A549 (cell line): ENCODE measurements around the gene MPHOSPH6. TPM values are rescaled to one million over a fixed set of nuclear protein-coding genes. Genes with fewer than 3 reads are reported as not detected.

Source experiments
- ATAC-seq, 2 experiments: fragments of 200-7000 bp in 1 of 2; fragments of >200 bp in 1 of 2; cut with Nextera tagmentation in 1 of 2; cut with Tn5 transposase in 1 of 2; 3 replicates each; pipeline versions ENCODE4 v1.8.0 to v1.9.1; 2018 to 2020; ENCODE audit warnings: mild to moderate bottlenecking in 1 of 2, moderate library complexity in 1 of 2
- CTCF ChIA-PET: fragments of 300-600 bp; sonication (Branson Sonifier 250); formaldehyde crosslinking; extraction: SDS; loops from one replicate; lab custom pipeline; 2021; ENCODE audit warnings: antibody characterized with exemption, inconsistent platforms; lab: Yijun Ruan, JAX
- POLR2A ChIA-PET: fragments of 350-600 bp; formaldehyde crosslinking; extraction: SDS; loops from one replicate; lab custom pipeline; 2021; ENCODE audit warnings: antibody characterized with exemption, inconsistent platforms; lab: Yijun Ruan, JAX
- DNase-seq, 2 experiments: peaks; one replicate each; pipeline versions ENCODE4 v3.0.0 to v3.0.0-alpha.2; 2011 to 2016; ENCODE audit warnings: low read depth in 1 of 2, low spot score in 1 of 2
- FAIRE-seq: peaks from 2 replicates; lab custom pipeline; 2011; peaks lifted over from hg19 to GRCh38; lab: Jason Lieb, UNC
- H3K27ac ChIP-seq, 2 experiments: fragments of >200 bp; sonication (Bioruptor Twin); formaldehyde crosslinking; 3 replicates each; pipeline ENCODE4 v1.5.1; 2016 to 2017
- H3K4me1 ChIP-seq: fragments of >200 bp; sonication (Bioruptor Twin); formaldehyde crosslinking; 3 replicates; pipeline ENCODE4 v1.6.1; 2016
- H3K4me2 ChIP-seq: fragments of >200 bp; sonication (Bioruptor Twin); formaldehyde crosslinking; 3 replicates; pipeline ENCODE4 v1.6.1; 2016
- H3K4me3 ChIP-seq: fragments of >200 bp; sonication (Bioruptor Twin); formaldehyde crosslinking; 3 replicates; pipeline ENCODE4 v1.5.1; 2016
- H3K9me3 ChIP-seq: fragments of >200 bp; sonication (Bioruptor Twin); formaldehyde crosslinking; 3 replicates; pipeline ENCODE4 v1.6.1; 2016
- CBX8 ChIP-seq: fragments of 200-600 bp; sonication (generic); IDR thresholded peaks from 2 replicates; pipeline ENCODE4 v1.6.1; 2016
- EHF ChIP-seq: fragments of 250-450 bp; sonication (Bioruptor Pico); IDR thresholded peaks from 2 replicates; pipeline ENCODE4 v1.5.0; 2020; ENCODE audit warnings: mild to moderate bottlenecking
- EP300 ChIP-seq, 2 experiments: fragments of >200 bp; sonication (Bioruptor Twin); formaldehyde crosslinking; IDR thresholded peaks; 2 replicates in 1 of 2; 3 replicates in 1 of 2; pipeline ENCODE4 v1.6.1; 2016 to 2017
- FOSB ChIP-seq: fragments of 250-450 bp; sonication (Bioruptor Pico); IDR thresholded peaks from 2 replicates; pipeline ENCODE4 v1.5.0; 2020; ENCODE audit warnings: mild to moderate bottlenecking, moderate library complexity
- FOXS1 ChIP-seq: fragments of 250-450 bp; sonication (Bioruptor Pico); IDR thresholded peaks from 2 replicates; pipeline ENCODE4 v1.5.0; 2020; ENCODE audit warnings: mild to moderate bottlenecking, moderate library complexity
- HOXB13 ChIP-seq: fragments of 250-450 bp; sonication (Bioruptor Pico); IDR thresholded peaks from 2 replicates; pipeline ENCODE4 v1.5.0; 2020; ENCODE audit warnings: low read depth, mild to moderate bottlenecking, moderate library complexity
- JUNB ChIP-seq: fragments of >200 bp; sonication (Bioruptor Twin); formaldehyde crosslinking; IDR thresholded peaks from 2 replicates; pipeline ENCODE4 v1.6.1; 2016
- KDM1A ChIP-seq: fragments of 200-600 bp; sonication (generic); IDR thresholded peaks from 2 replicates; pipeline ENCODE4 v1.6.1; 2016; ENCODE audit warnings: low read depth, mild to moderate bottlenecking
- KDM5A ChIP-seq: fragments of 200-600 bp; sonication (generic); IDR thresholded peaks from 2 replicates; pipeline ENCODE4 v1.6.1; 2016; ENCODE audit warnings: antibody characterized with exemption, mild to moderate bottlenecking
- MAZ ChIP-seq: fragments of 150-350 bp; IDR thresholded peaks from 2 replicates; pipeline ENCODE4 v1.6.1; 2014; ENCODE audit warnings: antibody characterized with exemption, low read depth, low read length, borderline replicate concordance
- NPAS2 ChIP-seq: fragments of 250-450 bp; sonication (Bioruptor Pico); IDR thresholded peaks from 2 replicates; pipeline ENCODE4 v1.8.0; 2022; ENCODE audit warnings: mild to moderate bottlenecking, moderate library complexity, borderline replicate concordance
- POLR2A ChIP-seq: IDR thresholded peaks from 2 replicates; pipeline ENCODE4 v1.6.1; 2012; ENCODE audit warnings: mild to moderate bottlenecking, low read length
- RAD21 ChIP-seq, 2 experiments: fragments of >200 bp in 1 of 2; sonication (Bioruptor Twin) in 1 of 2; formaldehyde crosslinking in 1 of 2; IDR thresholded peaks in 1 of 2; conservative IDR thresholded peaks in 1 of 2; 2 replicates in 1 of 2; 3 replicates in 1 of 2; pipeline ENCODE4 v1.6.1; 2012 to 2018; ENCODE audit warnings: inconsistent platforms in 1 of 2
- RARB ChIP-seq: fragments of 250-450 bp; sonication (Bioruptor Pico); IDR thresholded peaks from 2 replicates; pipeline ENCODE4 v1.8.0; 2021; ENCODE audit warnings: mild to moderate bottlenecking, moderate library complexity
- RFX5 ChIP-seq: fragments of 450-650 bp; IDR thresholded peaks from 2 replicates; pipeline ENCODE4 v1.7.1; 2014; ENCODE audit warnings: antibody characterized with exemption, mild to moderate bottlenecking, moderate library complexity
- RNF2 ChIP-seq: fragments of 200-600 bp; sonication (generic); IDR thresholded peaks from 2 replicates; pipeline ENCODE4 v1.6.1; 2016; ENCODE audit warnings: low read depth, mild to moderate bottlenecking, antibody characterized with exemption, moderate library complexity, borderline replicate concordance
- TFCP2L1 ChIP-seq: fragments of 250-450 bp; sonication (Bioruptor Pico); IDR thresholded peaks from 2 replicates; pipeline ENCODE4 v1.5.0; 2021; ENCODE audit warnings: mild to moderate bottlenecking
- WGBS: methylation state at CpG from one replicate; pipeline ENCODE4 v1.1.6; 2017; ENCODE audit errors: missing lambda C conversion rate; 5-methylcytosine and 5-hydroxymethylcytosine counted together
- polyA plus RNA-seq, 4 experiments: library from polyadenylated mRNA; depleted of rRNA in 3 of 4; stranded (reverse); fragments of >200 nt; fragmentation: RNase III in 1 of 4; extraction: RNeasy Plus Mini Kit Qiagen cat#74134 plus additional on column Dnase treatment in 1 of 4; gene quantifications; 2 replicates in 3 of 4; 3 replicates in 1 of 4; pipeline ENCODE4 v1.2.3, GENCODE V29; 2011 to 2017
- TF ChIP-seq, protein P1 (sequence below): IDR thresholded peaks from 2 replicates; pipeline ENCODE4 v1.6.1; 2012; ENCODE audit warnings: low read depth, borderline replicate concordance
- TF ChIP-seq, protein P2 (sequence below): fragments of 250-450 bp; sonication (Bioruptor Pico); IDR thresholded peaks from 2 replicates; pipeline ENCODE4 v1.5.0; 2020; ENCODE audit warnings: low read depth, mild to moderate bottlenecking, moderate library complexity

The MPHOSPH6 gene
- polyA plus RNA-seq, 2 of the 4 experiments (the other 2 are of a cell fraction): 43.7 to 49.4 TPM

DNA sequence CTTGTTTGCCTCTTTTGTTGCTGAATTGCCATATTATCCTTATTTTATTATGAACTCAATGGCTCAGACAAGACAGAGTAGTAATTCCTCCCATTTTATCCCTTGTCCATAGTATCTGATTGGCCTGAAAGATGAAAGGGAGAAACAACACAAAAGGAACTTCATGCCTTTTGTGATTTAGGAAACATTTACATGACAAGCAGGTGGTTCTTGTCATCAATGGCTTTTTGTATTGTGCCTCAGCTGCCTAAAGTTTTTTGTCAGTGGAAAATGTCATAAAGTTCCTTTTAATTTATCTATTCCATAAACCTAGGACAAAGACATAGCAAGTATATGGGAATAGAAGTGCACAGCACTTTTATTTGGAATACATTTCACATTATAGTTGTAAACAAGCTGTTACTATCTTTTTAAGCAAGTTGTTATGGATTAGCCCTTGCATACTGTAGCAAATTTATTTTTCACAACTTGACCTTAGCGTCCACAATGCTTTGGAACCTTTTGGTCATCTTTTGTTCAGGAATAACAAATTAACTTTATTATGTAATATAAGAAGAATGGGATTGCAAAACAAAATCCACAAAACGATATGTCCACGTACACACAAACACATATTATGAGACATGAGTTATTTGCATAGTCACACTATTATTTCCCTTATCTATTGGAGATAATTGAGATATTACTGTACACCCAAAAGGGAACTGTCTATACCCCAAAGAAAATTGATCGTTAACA is 12.4 kb upstream of the MPHOSPH6 start:
- ChIA-PET CTCF (no interaction called here), POLR2A (no interaction called here)
- Histone ChIP-seq H3K27ac (no peak overlapping the region), H3K4me1 (no peaks in the 10 kb centered on the region), H3K4me3 (no peak overlapping the region), H3K9me3 (no peaks in the 10 kb centered on the region), H3K4me2 (no peak overlapping the region)
- no peak for FAIRE-seq
- 19% methylated on average over 4 of the region's 4 CpGs for whole genome bisulfite sequencing
- DNase-seq: no peak
- no peak for ATAC-seq
- no peak for TF ChIP-seq EP300 (IDR thresholded peaks at IDR 0.05)
- no peak for TF ChIP-seq HOXB13 (CRISPR knock-in tag)
- TF ChIP-seq FOSB (CRISPR knock-in tag): no peak
- no peak for TF ChIP-seq KDM5A
- TF ChIP-seq, protein P1, sequence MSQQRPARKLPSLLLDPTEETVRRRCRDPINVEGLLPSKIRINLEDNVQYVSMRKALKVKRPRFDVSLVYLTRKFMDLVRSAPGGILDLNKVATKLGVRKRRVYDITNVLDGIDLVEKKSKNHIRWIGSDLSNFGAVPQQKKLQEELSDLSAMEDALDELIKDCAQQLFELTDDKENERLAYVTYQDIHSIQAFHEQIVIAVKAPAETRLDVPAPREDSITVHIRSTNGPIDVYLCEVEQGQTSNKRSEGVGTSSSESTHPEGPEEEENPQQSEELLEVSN: no peak
- no peak for TF ChIP-seq NPAS2 (CRISPR knock-in tag)

DNA sequence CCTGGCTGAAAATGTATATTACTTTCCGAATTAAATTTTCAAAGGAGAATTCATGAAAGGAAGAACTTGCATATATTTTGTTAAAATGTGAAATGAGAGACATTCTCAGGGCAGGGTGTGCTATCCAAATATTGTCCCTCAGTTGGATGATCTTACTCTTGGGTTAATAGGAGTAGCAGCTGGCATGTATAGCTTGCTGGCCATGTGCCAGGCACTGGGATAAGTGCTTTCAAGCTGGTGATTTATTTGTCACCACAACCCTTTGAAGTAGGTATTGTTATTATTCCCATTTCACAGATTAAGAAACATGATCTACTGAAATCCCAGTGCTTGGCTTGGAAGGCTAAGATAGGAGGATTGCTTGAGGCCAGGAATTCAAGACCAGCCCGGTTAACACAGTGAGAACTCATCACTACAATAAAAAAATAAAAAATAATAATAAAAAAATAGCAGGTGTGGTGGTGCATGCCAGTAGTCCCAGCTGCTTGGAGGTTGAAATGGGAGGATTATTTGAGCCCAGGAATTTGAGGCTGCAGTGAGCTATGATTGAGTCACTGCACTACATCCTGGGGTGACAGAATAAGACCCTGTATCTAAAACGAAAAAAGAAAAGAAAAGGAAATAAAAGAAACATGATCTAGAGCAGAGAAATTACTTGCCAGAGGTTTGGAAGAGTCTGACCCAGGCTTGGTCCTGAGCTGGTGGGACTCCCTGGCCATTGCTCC is 11.6 kb upstream of the MPHOSPH6 start:
- WGBS: 11% methylated on average over 3 of the region's 3 CpGs
- no peaks in the 10 kb centered on the region for H3K4me1 ChIP-seq
- no peak for TF ChIP-seq RARB (CRISPR knock-in tag)
- DNase-seq (no peak), FAIRE-seq (no peak), ATAC-seq (no peak)
- H3K4me2 ChIP-seq: no peak overlapping the region
- ChIA-PET CTCF (interaction anchor here (0.6 kb wide), 1 partner anchor 275 kb away, joined by 5 read pairs; no protein-coding TSS in a partner anchor), POLR2A (interaction anchor here (0.6 kb wide), 1 partner anchor 47 kb away, joined by 3 read pairs; no protein-coding TSS in a partner anchor)
- H3K27ac ChIP-seq: no peak overlapping the region
- no peaks in the 10 kb centered on the region for H3K9me3 ChIP-seq
- no peak overlapping the region for H3K4me3 ChIP-seq

DNA sequence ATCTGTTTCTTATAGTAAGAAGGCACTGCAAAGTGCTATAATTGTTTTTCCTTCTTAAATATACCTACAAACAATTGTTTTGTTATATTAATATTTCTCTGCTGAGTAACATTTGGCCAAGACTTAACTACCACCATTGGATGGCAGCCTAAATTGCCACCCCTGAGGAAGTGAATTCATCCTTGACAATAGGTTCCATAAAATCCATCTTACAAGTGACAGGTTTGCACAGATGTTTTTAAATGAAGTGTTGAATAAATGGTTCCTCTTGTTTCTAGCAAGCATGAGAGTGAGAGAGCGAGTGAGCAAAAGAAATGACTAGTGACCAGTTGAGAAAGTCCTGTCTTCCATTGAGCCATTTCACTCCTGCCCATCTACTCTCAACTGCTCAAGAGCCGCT is 8.3 kb upstream of the MPHOSPH6 start:
- POLR2A ChIA-PET: no interaction called here
- DNase-seq: no peak
- H3K4me3 ChIP-seq: no peak overlapping the region
- 39% methylated on average over 2 of the region's 2 CpGs for WGBS
- no peak for ATAC-seq
- CTCF ChIA-PET: no interaction called here
- no peak for FAIRE-seq
- H3K4me1 ChIP-seq: no peaks in the 10 kb centered on the region
- TF ChIP-seq RAD21 (conservative IDR thresholded peaks at IDR 0.05 in 1 of 2, IDR thresholded peaks at IDR 0.05 in 1 of 2): no peak
- no peak for TF ChIP-seq JUNB
- TF ChIP-seq, protein P2, sequence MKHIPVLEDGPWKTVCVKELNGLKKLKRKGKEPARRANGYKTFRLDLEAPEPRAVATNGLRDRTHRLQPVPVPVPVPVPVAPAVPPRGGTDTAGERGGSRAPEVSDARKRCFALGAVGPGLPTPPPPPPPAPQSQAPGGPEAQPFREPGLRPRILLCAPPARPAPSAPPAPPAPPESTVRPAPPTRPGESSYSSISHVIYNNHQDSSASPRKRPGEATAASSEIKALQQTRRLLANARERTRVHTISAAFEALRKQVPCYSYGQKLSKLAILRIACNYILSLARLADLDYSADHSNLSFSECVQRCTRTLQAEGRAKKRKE (CRISPR knock-in tag): no peak
- TF ChIP-seq TFCP2L1 (CRISPR knock-in tag): no peak
- TF ChIP-seq EHF (CRISPR knock-in tag): no peak
- no peak for TF ChIP-seq MAZ
- no peak for TF ChIP-seq FOXS1 (CRISPR knock-in tag)
- no peak overlapping the region for H3K27ac ChIP-seq
- no peak overlapping the region for H3K4me2 ChIP-seq
- H3K9me3 ChIP-seq: no peaks in the 10 kb centered on the region

DNA sequence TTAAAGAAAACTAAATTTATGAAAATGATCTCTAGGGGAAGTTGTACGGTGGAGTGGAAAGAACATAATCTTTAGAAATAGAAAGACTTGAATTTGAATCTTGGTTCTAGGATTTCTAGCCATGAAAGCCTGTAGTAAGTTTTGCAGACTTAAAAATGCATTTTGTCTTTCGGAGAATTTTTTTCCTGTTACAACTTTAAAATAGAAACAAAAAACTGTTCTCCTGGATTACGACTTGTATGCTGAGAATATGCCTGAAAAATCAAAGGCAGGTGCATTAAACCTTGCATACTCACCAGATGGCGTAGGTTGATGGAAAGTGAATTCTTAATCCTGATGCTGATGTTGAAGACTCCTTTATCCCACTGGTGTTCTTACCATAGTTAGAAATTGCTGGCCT is 7.5 kb upstream of the MPHOSPH6 start:
- DNase-seq (no peak), ATAC-seq (no peak), FAIRE-seq (no peak)
- H3K9me3 ChIP-seq: no peaks in the 10 kb centered on the region
- H3K4me3 ChIP-seq: no peak overlapping the region
- H3K4me1 ChIP-seq: no peaks in the 10 kb centered on the region
- no peak for TF ChIP-seq RARB (CRISPR knock-in tag)
- TF ChIP-seq RNF2: no peak
- 0 out of 2 replicates have a peak, but pooled peaks have one; percentile 34 for TF ChIP-seq CBX8
- TF ChIP-seq KDM1A: no peak
- TF ChIP-seq RFX5: no peak
- TF ChIP-seq POLR2A: no peak
- ChIA-PET POLR2A (no interaction called here), CTCF (no interaction called here)
- 24% methylated on average over 4 of the region's 4 CpGs for WGBS
- H3K4me2 ChIP-seq: no peak overlapping the region
- H3K27ac ChIP-seq: no peak overlapping the region
